Hematopoietic multipotent progenitor cell treated with erythropoietin and hydrocortisone succinate and interleukin-3 and kit ligand, for 17 days (in vitro differentiated cells): ENCODE results near the gene PIGW.

Experiments used
- DNase-seq: peaks from one replicate; pipeline ENCODE4 v3.0.0-alpha.2; 2015; ENCODE audit warnings: low spot score

The PIGW gene

GRCh38 chr17:36509272-36509985 lies 25.4 kb upstream of the PIGW start:
- no peak for DNase-seq

GRCh38 chr17:36510636-36511035 lies 24.2 kb upstream of the PIGW start:
- no peak for DNase-seq

GRCh38 chr17:36511216-36511615 lies 23.6 kb upstream of the PIGW start:
- DNase-seq: no peak

- no peak for DNase-seq
Measured at GRCh38 chr17:36512641-36513040, 22.1 kb upstream of the PIGW start.

GRCh38 chr17:36514856-36515255 lies 19.9 kb upstream of the PIGW start:
- no peak for DNase-seq

- DNase-seq: no peak
Measured at GRCh38 chr17:36515837-36516236, 18.9 kb upstream of the PIGW start.

DNA sequence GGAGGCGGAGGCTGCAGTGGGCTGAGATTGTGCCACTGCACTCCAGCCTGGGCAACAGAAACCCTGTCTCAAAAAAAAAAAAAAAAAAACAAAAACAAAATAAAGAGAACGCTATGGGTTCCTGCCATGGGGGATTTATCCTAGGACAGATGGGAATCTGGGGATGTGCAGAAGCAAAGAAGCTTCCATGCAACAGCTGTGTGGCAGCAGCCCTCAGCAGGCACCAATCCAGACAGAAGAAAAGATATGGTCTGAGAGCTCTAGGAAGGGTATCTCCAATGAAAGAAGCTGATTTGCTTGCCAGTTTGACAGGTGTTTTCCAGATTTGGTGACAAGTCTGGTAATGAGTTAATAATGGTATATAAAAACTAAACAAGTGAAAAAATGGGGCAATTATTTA lies 11.7 kb upstream of the PIGW start:
- DNase-seq: no peak

DNA sequence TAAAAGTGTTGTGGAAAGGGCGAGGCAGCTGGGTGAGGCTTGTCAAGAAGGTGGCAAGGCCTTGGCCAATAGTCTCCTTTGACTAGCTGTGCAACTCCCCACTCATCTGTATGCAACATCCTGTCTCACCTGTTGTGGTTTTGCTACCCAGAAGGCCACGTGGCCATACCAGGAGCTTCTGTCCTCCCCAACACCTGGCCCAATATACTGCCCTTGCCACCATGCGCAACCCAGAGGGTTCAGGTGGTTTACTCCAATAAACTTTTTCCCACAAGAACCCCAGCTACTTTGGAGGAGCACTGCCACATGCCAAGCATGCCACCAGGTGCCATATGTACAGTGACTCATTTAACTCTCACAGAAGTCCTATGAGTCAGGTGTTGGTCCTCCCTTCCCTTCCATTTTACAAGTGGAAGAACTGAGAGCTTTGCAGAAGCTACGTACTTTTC lies 10.3 kb upstream of the PIGW start:
- no peak for DNase-seq

DNA sequence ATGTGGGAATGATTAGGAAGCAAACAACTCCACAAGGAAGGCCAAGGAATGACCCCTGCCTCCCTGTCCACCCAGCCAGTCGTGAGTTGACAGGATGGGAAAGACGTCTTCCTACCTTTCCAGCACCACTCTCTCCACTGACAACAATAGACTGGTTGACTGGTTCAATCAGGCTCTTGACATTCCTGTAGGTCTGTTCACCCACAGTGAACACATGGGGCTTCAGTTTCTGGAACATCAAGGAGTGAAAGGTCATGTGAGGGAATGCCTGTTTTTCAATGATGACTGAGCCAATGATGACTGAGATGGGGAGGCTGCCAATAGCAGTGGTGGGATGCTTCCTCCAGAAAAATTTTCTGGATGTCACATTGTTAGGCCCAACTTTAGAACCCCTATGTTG lies 9.7 kb upstream of the PIGW start:
- no peak for DNase-seq

DNA sequence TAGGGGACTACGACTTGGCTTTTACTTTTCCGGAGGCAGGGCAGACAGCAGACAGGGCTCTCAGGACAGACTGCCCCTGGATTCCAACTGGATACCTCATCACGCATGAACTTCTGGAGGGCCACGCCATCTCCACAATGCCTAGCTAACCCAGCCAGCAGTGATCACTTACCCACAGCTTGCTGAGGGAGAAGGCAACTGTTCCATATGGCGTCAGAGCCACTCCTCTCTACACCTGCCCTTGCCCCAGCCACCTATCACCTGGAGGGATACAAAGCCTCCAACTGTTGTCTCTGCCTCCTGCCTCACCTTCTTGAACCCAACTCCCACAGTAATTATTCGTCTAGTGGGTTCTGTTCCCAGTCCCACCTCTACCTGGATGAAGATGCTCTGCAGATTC lies 8.9 kb upstream of the PIGW start:
- no peak for DNase-seq

- DNase-seq: no peak
Measured at GRCh38 chr17:36527621-36528250, 7.1 kb upstream of the PIGW start.

DNA sequence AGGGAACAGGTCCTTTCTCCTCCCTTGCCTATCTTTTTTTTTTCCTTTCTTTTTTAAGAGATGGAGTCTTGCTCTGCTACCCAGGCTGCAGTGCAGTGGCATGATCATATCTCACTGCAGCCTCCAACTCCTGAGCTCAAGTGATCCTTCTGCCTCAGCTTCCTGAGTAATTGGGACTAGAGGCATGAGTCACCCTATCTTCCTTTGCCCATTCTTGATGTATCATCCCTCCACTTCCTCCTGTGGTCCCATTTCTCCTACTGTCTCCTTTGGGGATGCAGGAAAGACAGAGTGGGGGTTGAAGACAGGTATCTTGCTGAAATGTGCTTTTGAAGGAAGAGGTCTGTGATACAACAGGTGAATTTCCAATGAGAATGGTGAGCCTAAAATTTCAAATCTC lies 5.7 kb upstream of the PIGW start:
- no peak for DNase-seq

GRCh38 chr17:36532435-36532975 lies 2.3 kb upstream of the PIGW start:
- no peak for DNase-seq

DNA sequence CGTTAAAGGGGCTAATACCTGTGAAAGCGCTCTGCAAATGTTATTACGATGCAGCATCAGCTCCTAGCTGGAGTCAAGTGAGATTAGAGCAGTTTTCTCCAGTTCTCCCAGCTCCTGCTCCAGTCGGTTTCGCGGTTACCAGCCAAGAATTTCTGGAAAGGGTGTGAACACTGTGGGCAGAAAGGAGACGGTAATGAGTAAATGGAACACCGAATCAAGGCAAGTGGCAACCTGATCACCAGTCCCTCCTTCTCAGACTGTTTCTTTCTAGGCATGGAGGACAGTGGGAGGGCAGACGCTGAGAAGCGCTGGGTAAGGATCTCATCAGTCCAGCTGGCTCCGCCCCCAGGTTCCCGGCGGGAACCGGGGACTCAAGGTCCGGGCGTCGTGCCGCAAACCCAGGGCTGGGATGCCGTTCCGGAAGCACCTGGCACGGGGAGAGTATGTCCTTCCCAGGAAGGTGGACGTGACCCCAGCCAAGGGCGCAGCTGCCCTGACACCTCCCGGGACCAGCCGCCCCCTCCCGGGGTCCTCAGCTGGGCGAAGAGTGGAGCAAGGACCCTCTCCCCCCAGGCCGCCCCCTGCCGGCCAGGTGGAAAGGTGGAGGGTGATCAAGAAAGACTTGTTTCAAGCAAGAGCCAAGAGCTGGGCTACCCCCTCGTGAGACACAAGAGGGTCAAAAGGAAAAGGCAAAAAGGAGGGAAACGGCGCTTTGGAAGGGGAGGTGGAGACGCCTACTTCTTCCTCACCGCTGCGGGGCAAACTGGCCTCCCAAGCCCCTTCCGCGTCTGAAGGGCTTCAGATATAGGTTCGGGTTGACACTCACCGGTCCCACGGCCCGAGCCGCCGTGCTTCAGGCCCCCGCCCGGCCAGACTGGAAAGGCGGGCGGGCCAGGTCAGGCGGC lies 600 bp upstream of the PIGW start:
- peak; percentile 45 for DNase-seq

DNA sequence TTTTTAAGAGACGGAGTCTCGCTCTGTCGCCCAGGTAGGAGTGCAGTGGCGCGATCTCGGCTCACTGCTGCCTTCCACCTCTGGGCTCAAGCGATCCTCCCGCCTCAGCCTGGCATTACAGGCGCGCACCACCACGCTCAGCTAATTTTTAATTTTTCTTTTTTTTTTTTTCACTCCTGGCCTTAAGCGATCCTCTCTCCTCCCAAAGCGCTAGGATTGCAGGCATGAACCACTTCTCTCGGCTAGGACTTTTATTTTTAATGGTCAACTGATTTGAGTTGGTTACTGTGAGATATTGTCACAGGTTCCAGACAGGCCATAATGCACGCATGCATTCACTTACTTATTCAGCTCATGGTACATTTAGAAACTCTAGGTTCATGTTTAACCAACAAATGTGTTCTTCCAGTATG lies 888 bp downstream of the PIGW start:
- no peak for DNase-seq

DNA sequence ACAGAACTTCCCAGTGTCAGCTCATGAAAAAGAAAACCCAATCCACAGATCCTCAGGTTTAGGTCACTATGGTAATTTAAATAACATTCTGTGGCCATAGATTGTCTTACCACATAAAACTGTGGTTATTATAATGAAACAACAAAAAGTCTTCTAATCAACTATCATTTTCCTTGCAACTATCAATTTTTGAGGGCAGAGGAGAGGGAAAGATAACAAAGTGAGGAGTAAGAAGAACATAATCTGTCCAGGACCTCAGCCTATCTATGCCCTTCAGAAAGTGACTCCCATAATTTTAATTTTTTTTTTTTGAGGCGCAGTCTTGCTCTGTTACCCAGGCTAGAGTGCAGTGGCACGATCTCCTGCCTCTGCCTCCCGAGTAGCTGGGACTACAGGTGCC lies 5.9 kb downstream of the PIGW start:
- no peak for DNase-seq

GRCh38 chr17:36542755-36543154 lies 8.0 kb downstream of the PIGW start:
- DNase-seq: no peak

DNA sequence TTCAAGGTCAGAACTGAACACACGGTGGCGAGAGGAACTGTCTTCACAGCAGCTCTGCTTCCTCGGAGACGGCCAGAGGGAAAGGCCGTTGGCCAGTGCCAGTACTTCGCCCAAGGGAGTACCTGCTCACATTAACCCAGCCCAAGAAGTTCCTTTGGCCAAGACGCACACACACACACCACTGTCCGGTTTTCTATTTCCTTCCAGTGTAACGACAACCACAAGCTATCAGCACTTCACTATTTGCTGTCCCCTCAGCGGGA lies 9.2 kb downstream of the PIGW start:
- DNase-seq: peak; percentile 61

GRCh38 chr17:36544307-36545076 lies 9.7 kb downstream of the PIGW start, which contains the start of gene GGNBP2:
TSS of gene GGNBP2 (plus strand) at chr17:36544919. CDS start at chr17:36545725, 806 bp downstream.
- DNase-seq: peak; percentile 87

DNA sequence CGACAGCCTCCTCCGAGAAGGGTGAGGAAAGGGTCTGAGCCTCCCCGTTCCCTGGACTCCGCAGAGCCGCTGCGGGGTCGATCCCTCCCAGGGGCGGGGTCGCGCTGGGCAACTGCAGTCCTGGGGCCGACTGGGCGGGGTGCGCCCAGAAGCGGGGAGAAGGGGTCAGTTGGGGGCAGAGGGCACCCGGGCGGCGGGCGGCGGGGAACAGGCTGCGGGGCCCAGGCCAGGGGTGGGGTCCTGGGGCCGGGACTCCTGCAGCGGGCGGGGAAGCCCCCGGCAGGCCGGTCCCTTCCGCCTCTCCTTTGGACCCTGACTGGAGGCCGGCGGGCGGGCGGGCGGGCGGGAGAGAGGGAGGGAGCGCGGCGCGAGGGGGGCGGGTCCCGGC lies 10.3 kb downstream of the PIGW start:
- no peak for DNase-seq

GRCh38 chr17:36545465-36546417 lies 11.0 kb downstream of the PIGW start:
- peak; percentile 95 for DNase-seq
